ENCODE measurements around the gene PPP1CB. TPM values are rescaled to one million over a fixed set of nuclear protein-coding genes. Genes with fewer than 3 reads are reported as not detected.

PPP1CB gene
- polyA plus RNA-seq, 2 of the 4 experiments (the other 2 are of a cell fraction), result 147 to 188 TPM

DNA sequence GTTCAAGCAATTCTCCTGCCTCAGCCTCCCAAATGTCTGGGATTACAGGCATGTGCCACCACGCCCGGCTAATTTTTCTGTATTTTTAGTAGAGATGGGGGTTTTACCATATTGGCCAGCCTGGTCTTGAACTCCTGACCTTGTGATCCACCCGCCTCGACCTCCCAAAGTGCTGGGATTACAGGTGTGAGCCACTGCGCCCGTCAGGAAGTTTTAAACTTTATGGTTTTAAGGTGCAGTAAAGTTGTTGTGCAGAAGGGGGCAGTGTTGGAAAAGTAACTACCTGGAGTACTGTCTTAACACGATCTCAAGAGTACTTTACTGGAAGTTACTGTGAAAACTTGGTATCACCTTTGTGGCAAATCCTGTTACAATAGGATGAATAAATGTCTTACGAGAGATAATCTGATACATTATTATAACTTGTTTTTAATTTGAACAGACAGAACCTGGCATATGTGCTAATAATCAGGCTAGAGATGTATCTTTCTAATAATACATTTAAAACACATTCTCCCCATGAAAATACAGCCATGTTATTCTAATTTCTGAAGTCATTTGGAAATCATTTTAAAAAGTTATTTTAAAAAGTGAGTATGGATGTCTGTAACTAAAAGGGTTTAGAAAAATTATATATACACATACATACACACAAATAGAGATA, 69.8 kb downstream of the PPP1CB start (continued):
- TF ChIP-seq, protein P1, sequence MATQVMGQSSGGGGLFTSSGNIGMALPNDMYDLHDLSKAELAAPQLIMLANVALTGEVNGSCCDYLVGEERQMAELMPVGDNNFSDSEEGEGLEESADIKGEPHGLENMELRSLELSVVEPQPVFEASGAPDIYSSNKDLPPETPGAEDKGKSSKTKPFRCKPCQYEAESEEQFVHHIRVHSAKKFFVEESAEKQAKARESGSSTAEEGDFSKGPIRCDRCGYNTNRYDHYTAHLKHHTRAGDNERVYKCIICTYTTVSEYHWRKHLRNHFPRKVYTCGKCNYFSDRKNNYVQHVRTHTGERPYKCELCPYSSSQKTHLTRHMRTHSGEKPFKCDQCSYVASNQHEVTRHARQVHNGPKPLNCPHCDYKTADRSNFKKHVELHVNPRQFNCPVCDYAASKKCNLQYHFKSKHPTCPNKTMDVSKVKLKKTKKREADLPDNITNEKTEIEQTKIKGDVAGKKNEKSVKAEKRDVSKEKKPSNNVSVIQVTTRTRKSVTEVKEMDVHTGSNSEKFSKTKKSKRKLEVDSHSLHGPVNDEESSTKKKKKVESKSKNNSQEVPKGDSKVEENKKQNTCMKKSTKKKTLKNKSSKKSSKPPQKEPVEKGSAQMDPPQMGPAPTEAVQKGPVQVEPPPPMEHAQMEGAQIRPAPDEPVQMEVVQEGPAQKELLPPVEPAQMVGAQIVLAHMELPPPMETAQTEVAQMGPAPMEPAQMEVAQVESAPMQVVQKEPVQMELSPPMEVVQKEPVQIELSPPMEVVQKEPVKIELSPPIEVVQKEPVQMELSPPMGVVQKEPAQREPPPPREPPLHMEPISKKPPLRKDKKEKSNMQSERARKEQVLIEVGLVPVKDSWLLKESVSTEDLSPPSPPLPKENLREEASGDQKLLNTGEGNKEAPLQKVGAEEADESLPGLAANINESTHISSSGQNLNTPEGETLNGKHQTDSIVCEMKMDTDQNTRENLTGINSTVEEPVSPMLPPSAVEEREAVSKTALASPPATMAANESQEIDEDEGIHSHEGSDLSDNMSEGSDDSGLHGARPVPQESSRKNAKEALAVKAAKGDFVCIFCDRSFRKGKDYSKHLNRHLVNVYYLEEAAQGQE (IDR thresholded peaks at IDR 0.05), result no peak
- TF ChIP-seq ZNF302 (CRISPR knock-in tag; IDR thresholded peaks at IDR 0.05), result no peak

- no peaks in the 10 kb centered on the region for H3K9me3 ChIP-seq
- FAIRE-seq (no peak), DNase-seq (ENCODE audit: low read depth in 1 of 2, low spot score in 1 of 2) (no peak), ATAC-seq (no peak)
- H3K4me3 ChIP-seq, result no peak overlapping the region
- TF ChIP-seq CEBPB (IDR thresholded peaks at IDR 0.05) (no peak), JUNB (IDR thresholded peaks at IDR 0.05) (no peak), CHD2 (IDR thresholded peaks at IDR 0.05; ENCODE audit: low read length, partially characterized antibody) (no peak), HDAC2 (IDR thresholded peaks at IDR 0.05) (no peak), ESRRA (IDR thresholded peaks at IDR 0.05; ENCODE audit: borderline replicate concordance, low read length) (no peak), PBX3 (IDR thresholded peaks at IDR 0.05) (no peak), RCOR1 (IDR thresholded peaks at IDR 0.05; ENCODE audit: low read depth, low read length) (no peak)
- ChIA-PET POLR2A (no interaction called here), CTCF (interaction anchor here (0.7 to 1.5 kb wide), 15 partner anchors 12 to 487 kb away, joined by 3 to 6 read pairs (median 3); partner anchors contain the start of gene TRMT61B)
- no peak overlapping the region for H3K4me2 ChIP-seq
- H3K27ac ChIP-seq, result no peak overlapping the region
- no peaks in the 10 kb centered on the region; the same call in 2 of the 3 replicates for H3K4me1 ChIP-seq
Observed at GRCh38 chr2:28822036-28822435, 70.4 kb downstream of the PPP1CB start.

- ChIA-PET POLR2A (no interaction called here), CTCF (interaction anchor here (0.9 kb wide), 1 partner anchor 11 kb away, joined by 3 read pairs; no protein-coding TSS in a partner anchor)
- H3K4me1 ChIP-seq, result no peaks in the 10 kb centered on the region
- WGBS (ENCODE audit: missing lambda C conversion rate), result 95% methylated on average over 2 of the region's 2 CpGs
- TF ChIP-seq, protein P2, sequence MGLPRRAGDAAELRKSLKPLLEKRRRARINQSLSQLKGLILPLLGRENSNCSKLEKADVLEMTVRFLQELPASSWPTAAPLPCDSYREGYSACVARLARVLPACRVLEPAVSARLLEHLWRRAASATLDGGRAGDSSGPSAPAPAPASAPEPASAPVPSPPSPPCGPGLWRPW (IDR thresholded peaks at IDR 0.05), result no peak
- no peak for TF ChIP-seq RARB (CRISPR knock-in tag; IDR thresholded peaks at IDR 0.05)
- TF ChIP-seq SREBF2 (IDR thresholded peaks at IDR 0.05), result no peak
- TF ChIP-seq SMC3 (IDR thresholded peaks at IDR 0.05), result no peak
- no peak overlapping the region for H3K27ac ChIP-seq
- H3K4me3 ChIP-seq, result no peak overlapping the region
- ATAC-seq (peak in 1 of 2 experiments; percentile 54; a peak in 2 of 6 replicates), FAIRE-seq (no peak), DNase-seq (ENCODE audit: low read depth in 1 of 2, low spot score in 1 of 2) (no peak)
- H3K9me3 ChIP-seq, result no peaks in the 10 kb centered on the region
- no peak overlapping the region for H3K4me2 ChIP-seq
Observed at GRCh38 chr2:28824207-28824606, 72.6 kb downstream of the PPP1CB start.

DNA sequence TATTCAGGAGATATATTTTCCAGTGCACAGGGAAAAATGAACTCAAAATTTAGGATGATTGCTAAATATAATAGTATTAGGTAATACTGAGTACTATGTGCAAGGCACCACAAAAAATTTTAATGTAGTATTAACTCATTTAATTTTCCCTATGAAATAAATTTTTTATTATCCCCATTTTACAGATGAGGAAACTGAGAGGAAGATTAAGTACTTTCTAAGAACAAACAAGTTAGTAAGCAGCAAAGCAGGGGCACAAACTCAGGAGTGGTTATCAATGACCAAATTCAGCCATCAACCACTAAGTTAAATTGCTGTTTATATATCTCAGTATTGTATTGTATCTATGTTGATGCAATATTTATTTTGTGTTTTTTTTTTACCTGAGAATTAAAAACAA, 73.2 kb downstream of the PPP1CB start:
- TF ChIP-seq HOXB5 (CRISPR knock-in tag; IDR thresholded peaks at IDR 0.05) (no peak), HEYL (CRISPR knock-in tag; IDR thresholded peaks at IDR 0.05) (no peak), MYC (IDR thresholded peaks at IDR 0.05; ENCODE audit: borderline replicate concordance, low read length) (no peak), SREBF2 (IDR thresholded peaks at IDR 0.05) (no peak), CHD4 (IDR thresholded peaks at IDR 0.05; ENCODE audit: borderline replicate concordance) (no peak), CBX2 (IDR thresholded peaks at IDR 0.05; ENCODE audit: borderline replicate concordance, low read depth) (no peak), TFCP2L1 (CRISPR knock-in tag; IDR thresholded peaks at IDR 0.05) (no peak), FOSB (CRISPR knock-in tag; IDR thresholded peaks at IDR 0.05) (no peak)
- TF ChIP-seq, protein P3, sequence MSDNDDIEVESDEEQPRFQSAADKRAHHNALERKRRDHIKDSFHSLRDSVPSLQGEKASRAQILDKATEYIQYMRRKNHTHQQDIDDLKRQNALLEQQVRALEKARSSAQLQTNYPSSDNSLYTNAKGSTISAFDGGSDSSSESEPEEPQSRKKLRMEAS (IDR thresholded peaks at IDR 0.05), result no peak
- TF ChIP-seq, protein P4, sequence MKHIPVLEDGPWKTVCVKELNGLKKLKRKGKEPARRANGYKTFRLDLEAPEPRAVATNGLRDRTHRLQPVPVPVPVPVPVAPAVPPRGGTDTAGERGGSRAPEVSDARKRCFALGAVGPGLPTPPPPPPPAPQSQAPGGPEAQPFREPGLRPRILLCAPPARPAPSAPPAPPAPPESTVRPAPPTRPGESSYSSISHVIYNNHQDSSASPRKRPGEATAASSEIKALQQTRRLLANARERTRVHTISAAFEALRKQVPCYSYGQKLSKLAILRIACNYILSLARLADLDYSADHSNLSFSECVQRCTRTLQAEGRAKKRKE (CRISPR knock-in tag; IDR thresholded peaks at IDR 0.05; ENCODE audit: low read depth), result no peak
- ATAC-seq, result no peak
- H3K9me3 ChIP-seq, result no peaks in the 10 kb centered on the region
- ChIA-PET CTCF (interaction anchor here (0.6 to 1.6 kb wide), 4 partner anchors 11 to 259 kb away, joined by 3 to 7 read pairs (median 4); no protein-coding TSS in a partner anchor), POLR2A (no interaction called here)
- no peak for FAIRE-seq
- no peak for DNase-seq (ENCODE audit: low read depth in 1 of 2, low spot score in 1 of 2)
- H3K4me3 ChIP-seq, result no peak overlapping the region
- H3K4me1 ChIP-seq, result no peaks in the 10 kb centered on the region
- no peak overlapping the region for H3K4me2 ChIP-seq
- H3K27ac ChIP-seq, result no peak overlapping the region
